ENCODE measurements around the gene TLR3.

- TF ChIP-seq CTCF (IDR thresholded peaks at IDR 0.05 in 4 of 5, conservative IDR thresholded peaks at IDR 0.05 in 1 of 5), result no peak
- no peak for TF ChIP-seq POLR2A (IDR thresholded peaks at IDR 0.05)
Observed at GRCh38 chr4:186118582-186118981, 49.6 kb downstream of the TLR3 start.

Measured in gastrocnemius medialis (tissue), 4 donors.